Right lobe of liver (tissue), 4 donors: ENCODE results near the gene ZFP36L1.

Experiments used
- CTCF ChIP-seq, 4 donors: fragments of 200-600 bp in 3 of 4; fragments of 450-650 bp in 1 of 4; IDR thresholded peaks; one replicate each; pipeline versions ENCODE4 v1.5.1 to v1.8.0; 2016 to 2022; ENCODE audit warnings: antibody characterized with exemption in 4 of 4, mild to moderate bottlenecking in 2 of 4
- POLR2A ChIP-seq: fragments of 450-650 bp; IDR thresholded peaks from one replicate; pipeline ENCODE4 v1.6.1; 2017; ENCODE audit warnings: antibody characterized with exemption, mild to moderate bottlenecking
- donor health status: DM: no; HTN: no; CAD: no.
- donor health status: DM: no; HTN: no; CAD: no.
- donor health status: DM: no; HTN: yes; CAD: no.

- TF ChIP-seq CTCF (IDR thresholded peaks at IDR 0.05) (no peak), POLR2A (no peak)
Observed at GRCh38 chr14:68810173-68811153, 17.6 kb upstream of the ZFP36L1 start.
